IPS-20b (cell line): Measurements from ENCODE around the gene JARID2.
"Not testable (repeated sequence)": the region's sequence is repeated elsewhere in the genome, so short reads cannot be mapped to it uniquely, and the experiment has no call there.

Experiments used
- H3K27ac ChIP-seq: one replicate; pipeline ENCODE4 v1.5.1; 2013; ENCODE audit warnings: low read length
- H3K27me3 ChIP-seq: 2 replicates; pipeline ENCODE4 v1.6.1; 2013; ENCODE audit warnings: mild to moderate bottlenecking, low read length, inconsistent platforms; ENCODE audit not compliant: insufficient read depth
- H3K36me3 ChIP-seq: 2 replicates; pipeline ENCODE4 v1.6.1; 2013; ENCODE audit warnings: low read depth, mild to moderate bottlenecking, inconsistent platforms, low read length, moderate library complexity; ENCODE audit not compliant: insufficient read depth
- H3K4me1 ChIP-seq: 2 replicates; pipeline ENCODE4 v1.6.1; 2013; ENCODE audit warnings: mild to moderate bottlenecking, control low read depth, inconsistent platforms, low read length, moderate library complexity; ENCODE audit not compliant: insufficient read depth
- H3K4me3 ChIP-seq: 2 replicates; pipeline ENCODE4 v1.5.1; 2013; ENCODE audit warnings: mild to moderate bottlenecking, low read length, inconsistent platforms
- H3K9ac ChIP-seq: 2 replicates; pipeline ENCODE4 v1.6.1; 2013; ENCODE audit warnings: low read depth, mild to moderate bottlenecking, inconsistent platforms, low read length, moderate library complexity
- H3K9me3 ChIP-seq: 2 replicates; pipeline ENCODE4 v1.6.1; 2013; ENCODE audit warnings: mild to moderate bottlenecking, low read depth, low read length, inconsistent platforms; ENCODE audit not compliant: insufficient read depth

JARID2 gene

DNA sequence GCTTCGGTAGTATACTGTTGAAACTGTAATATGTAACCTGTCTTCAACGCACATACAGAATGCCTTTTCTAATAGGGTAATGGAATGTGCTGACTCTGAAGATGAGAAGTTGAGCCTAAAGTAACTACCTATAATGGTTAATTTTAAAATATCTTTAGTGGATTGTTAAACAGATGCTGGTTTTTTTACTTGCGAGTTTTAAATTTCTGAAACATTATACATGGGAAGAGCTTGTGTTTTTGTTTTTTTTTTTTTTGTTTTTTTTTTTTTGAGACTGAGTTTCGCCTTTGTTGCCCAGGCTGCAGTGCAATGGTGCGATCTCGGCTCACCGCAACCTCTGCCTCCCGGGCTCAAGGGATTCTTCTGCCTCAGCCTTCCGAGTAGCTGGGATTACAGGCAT, 166.9 kb downstream of the JARID2 start:
- Histone ChIP-seq H3K36me3 (peaks cover 52% of the 10 kb centered on the region), H3K27ac (no peak overlapping the region), H3K4me3 (no peak overlapping the region), H3K9me3 (no peaks in the 10 kb centered on the region), H3K4me1 (peaks cover 34% of the 10 kb centered on the region), H3K9ac (no peak overlapping the region), H3K27me3 (no peaks in the 10 kb centered on the region)

GRCh38 chr6:15413466-15414234, 167.8 kb downstream of the JARID2 start:
- H3K4me1 ChIP-seq = peaks cover 31% of the 10 kb centered on the region
- H3K9me3 ChIP-seq = no peaks in the 10 kb centered on the region
- no peaks in the 10 kb centered on the region for H3K27me3 ChIP-seq
- H3K4me3 ChIP-seq = no peak overlapping the region
- no peak overlapping the region for H3K9ac ChIP-seq
- H3K36me3 ChIP-seq = peaks cover 54% of the 10 kb centered on the region
- H3K27ac ChIP-seq = no peak overlapping the region

GRCh38 chr6:15414235-15414612, 168.4 kb downstream of the JARID2 start:
- no peak overlapping the region for H3K4me3 ChIP-seq
- H3K27me3 ChIP-seq = no peaks in the 10 kb centered on the region
- H3K36me3 ChIP-seq = peaks cover 60% of the 10 kb centered on the region
- H3K27ac ChIP-seq = no peak overlapping the region
- peaks cover 25% of the 10 kb centered on the region for H3K4me1 ChIP-seq
- no peak overlapping the region for H3K9ac ChIP-seq
- H3K9me3 ChIP-seq = peaks cover 1% of the 10 kb centered on the region; the same call in 1 of the 2 replicates

DNA sequence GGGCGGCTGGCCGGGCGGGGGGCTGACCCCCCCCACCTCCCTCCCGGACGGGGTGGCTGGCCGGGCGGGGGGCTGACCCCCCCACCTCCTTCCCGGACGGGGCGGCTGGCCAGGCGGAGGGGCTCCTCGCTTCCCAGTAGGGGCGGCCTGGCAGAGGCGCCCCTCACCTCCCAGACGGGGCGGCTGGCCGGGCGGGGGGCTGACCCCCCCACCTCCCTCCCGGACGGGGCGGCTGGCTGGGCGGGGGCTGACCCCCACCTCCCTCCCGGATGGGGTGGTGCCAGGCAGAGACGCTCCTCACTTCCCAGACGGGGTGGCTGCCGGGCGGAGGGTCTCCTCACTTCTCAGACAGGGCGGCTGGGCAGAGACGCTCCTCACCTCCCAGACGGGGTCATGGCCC, 169.8 kb downstream of the JARID2 start:
- not testable (repeated sequence) for H3K9me3 ChIP-seq, H3K27me3 ChIP-seq, H3K27ac ChIP-seq, H3K4me3 ChIP-seq, H3K9ac ChIP-seq
- H3K4me1 ChIP-seq = peaks cover 18% of the 10 kb centered on the region
- peaks cover 58% of the 10 kb centered on the region for H3K36me3 ChIP-seq

DNA sequence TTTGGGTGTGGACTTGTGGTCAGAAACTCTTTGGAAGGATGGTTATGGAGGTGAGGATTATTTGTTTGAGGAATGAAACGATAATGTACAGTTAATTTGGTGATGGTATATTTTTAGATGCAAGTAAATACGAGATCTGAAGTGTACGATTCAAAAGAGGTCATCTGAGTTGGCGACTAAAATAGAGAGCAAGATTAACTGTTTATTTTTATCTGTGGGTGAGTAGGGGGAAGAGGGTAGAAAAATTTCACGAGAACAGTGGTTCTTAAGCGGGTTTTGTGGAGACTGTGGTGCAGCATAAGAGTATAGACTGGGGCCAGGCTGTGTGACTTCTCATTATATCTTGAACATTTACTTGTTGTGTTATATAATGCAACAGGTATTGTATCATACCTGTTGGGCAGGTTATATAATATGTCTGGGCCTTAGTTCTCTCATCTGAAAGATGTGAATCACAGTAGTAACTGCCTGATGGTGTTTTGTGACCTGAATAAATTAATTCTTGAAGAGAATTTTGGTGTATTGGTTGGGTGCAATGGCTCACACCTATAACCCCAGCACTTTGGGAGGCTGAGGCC, 171.2 kb downstream of the JARID2 start:
- Histone ChIP-seq H3K9ac (no peak overlapping the region), H3K4me3 (no peak overlapping the region), H3K4me1 (peaks cover 18% of the 10 kb centered on the region), H3K9me3 (peaks cover 6% of the 10 kb centered on the region; the same call in 1 of the 2 replicates), H3K27me3 (no peaks in the 10 kb centered on the region), H3K36me3 (peaks cover 44% of the 10 kb centered on the region), H3K27ac (no peak overlapping the region)

- Histone ChIP-seq H3K27ac (no peak overlapping the region), H3K4me3 (no peak overlapping the region), H3K9me3 (peaks cover 6% of the 10 kb centered on the region; the same call in 1 of the 2 replicates), H3K9ac (no peak overlapping the region), H3K36me3 (peaks cover 39% of the 10 kb centered on the region), H3K4me1 (peaks cover 20% of the 10 kb centered on the region), H3K27me3 (no peaks in the 10 kb centered on the region)
Measured at GRCh38 chr6:15417811-15418210, 171.9 kb downstream of the JARID2 start.

- Histone ChIP-seq H3K36me3 (peaks cover 24% of the 10 kb centered on the region), H3K4me3 (no peak overlapping the region), H3K27me3 (no peaks in the 10 kb centered on the region), H3K27ac (no peak overlapping the region), H3K9me3 (peaks cover 6% of the 10 kb centered on the region; the same call in 1 of the 2 replicates), H3K9ac (no peak overlapping the region), H3K4me1 (peaks cover 13% of the 10 kb centered on the region; the same call in 1 of the 2 replicates)
Measured at GRCh38 chr6:15419493-15419892, 173.6 kb downstream of the JARID2 start.

- no peaks in the 10 kb centered on the region for H3K27me3 ChIP-seq
- no peak overlapping the region for H3K4me3 ChIP-seq
- H3K36me3 ChIP-seq = peaks cover 31% of the 10 kb centered on the region
- H3K27ac ChIP-seq = no peak overlapping the region
- H3K9me3 ChIP-seq = peaks cover 6% of the 10 kb centered on the region; the same call in 1 of the 2 replicates
- H3K4me1 ChIP-seq = peaks cover 27% of the 10 kb centered on the region
- no peak overlapping the region for H3K9ac ChIP-seq
Measured at GRCh38 chr6:15420959-15421438, 175.1 kb downstream of the JARID2 start.

GRCh38 chr6:15421945-15422733, 176.3 kb downstream of the JARID2 start:
- H3K36me3 ChIP-seq = peaks cover 30% of the 10 kb centered on the region
- H3K27me3 ChIP-seq = no peaks in the 10 kb centered on the region
- H3K9me3 ChIP-seq = peaks cover 6% of the 10 kb centered on the region; the same call in 1 of the 2 replicates
- H3K27ac ChIP-seq = no peak overlapping the region
- no peak overlapping the region for H3K4me3 ChIP-seq
- H3K4me1 ChIP-seq = peaks cover 37% of the 10 kb centered on the region
- no peak overlapping the region for H3K9ac ChIP-seq

DNA sequence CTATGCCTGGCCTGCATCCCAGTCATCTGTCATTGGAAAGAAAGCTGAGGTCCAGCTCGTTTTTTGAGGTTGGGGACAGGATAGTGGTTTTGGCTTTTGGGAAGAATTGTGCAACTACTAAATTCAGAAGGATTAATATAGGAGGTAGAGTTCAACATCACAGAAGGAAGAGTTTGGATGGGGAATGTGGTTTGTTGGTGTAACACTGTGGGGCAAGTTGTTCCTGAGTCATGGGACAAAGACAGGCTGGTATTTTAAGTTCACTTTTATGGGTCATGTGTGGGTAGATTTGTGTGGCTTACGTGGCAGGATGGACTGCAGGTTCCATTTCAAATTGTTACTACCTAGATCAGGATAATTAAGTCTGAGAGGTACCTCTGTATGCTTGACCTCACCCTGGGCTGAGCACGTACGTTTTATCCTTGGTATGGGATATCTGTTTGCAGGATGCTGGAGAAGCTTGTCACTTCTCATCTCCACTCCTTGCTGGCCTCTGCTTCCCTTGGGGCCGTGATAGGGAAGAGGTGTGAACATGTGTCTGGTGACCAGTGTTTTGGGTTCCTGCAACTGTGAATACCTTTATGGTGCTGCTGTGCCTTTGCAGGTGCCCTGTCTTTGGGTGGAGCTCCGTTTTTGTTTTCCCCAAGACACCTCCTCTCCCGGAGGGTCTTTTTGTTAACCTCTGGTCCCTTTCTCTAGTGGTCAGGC, 177.6 kb downstream of the JARID2 start:
- Histone ChIP-seq H3K36me3 (peaks cover 27% of the 10 kb centered on the region), H3K9ac (no peak overlapping the region), H3K4me1 (peaks cover 45% of the 10 kb centered on the region), H3K27ac (no peak overlapping the region), H3K27me3 (no peaks in the 10 kb centered on the region), H3K9me3 (peaks cover 6% of the 10 kb centered on the region; the same call in 1 of the 2 replicates), H3K4me3 (no peak overlapping the region)

GRCh38 chr6:15425947-15426346, 180.1 kb downstream of the JARID2 start:
- H3K36me3 ChIP-seq = peaks cover 12% of the 10 kb centered on the region
- H3K4me1 ChIP-seq = peaks cover 61% of the 10 kb centered on the region
- no peaks in the 10 kb centered on the region for H3K27me3 ChIP-seq
- no peaks in the 10 kb centered on the region for H3K9me3 ChIP-seq
- no peak overlapping the region for H3K4me3 ChIP-seq
- H3K9ac ChIP-seq = no peak overlapping the region
- no peak overlapping the region for H3K27ac ChIP-seq
